GM19397 (cell line): ENCODE results near the gene ARHGEF38.

Experiments used
- ATAC-seq: cut with Tn5 transposase; IDR thresholded peaks from one replicate; pipeline ENCODE4 v1.9.1; 2021; ENCODE audit warnings: mild to moderate bottlenecking, moderate library complexity; ENCODE audit not compliant: unreplicated experiment

The ARHGEF38 gene, protein sequence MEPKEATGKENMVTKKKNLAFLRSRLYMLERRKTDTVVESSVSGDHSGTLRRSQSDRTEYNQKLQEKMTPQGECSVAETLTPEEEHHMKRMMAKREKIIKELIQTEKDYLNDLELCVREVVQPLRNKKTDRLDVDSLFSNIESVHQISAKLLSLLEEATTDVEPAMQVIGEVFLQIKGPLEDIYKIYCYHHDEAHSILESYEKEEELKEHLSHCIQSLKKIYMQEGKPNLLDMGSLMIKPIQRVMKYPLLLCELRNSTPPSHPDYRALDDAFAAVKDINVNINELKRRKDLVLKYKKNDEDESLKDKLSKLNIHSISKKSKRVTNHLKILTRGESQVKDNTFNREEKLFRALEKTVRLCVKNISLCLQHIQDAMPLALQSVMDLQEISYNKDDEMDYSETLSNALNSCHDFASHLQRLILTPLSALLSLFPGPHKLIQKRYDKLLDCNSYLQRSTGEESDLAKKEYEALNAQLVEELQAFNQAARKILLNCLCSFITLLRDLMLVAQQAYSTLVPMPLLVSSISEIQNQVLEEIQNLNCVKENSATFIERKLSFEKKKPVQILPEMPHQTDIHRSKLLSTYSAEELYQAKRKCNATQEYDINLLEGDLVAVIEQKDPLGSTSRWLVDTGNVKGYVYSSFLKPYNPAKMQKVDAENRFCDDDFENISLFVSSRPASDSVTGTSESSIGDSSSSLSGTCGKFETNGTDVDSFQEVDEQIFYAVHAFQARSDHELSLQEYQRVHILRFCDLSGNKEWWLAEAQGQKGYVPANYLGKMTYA

DNA sequence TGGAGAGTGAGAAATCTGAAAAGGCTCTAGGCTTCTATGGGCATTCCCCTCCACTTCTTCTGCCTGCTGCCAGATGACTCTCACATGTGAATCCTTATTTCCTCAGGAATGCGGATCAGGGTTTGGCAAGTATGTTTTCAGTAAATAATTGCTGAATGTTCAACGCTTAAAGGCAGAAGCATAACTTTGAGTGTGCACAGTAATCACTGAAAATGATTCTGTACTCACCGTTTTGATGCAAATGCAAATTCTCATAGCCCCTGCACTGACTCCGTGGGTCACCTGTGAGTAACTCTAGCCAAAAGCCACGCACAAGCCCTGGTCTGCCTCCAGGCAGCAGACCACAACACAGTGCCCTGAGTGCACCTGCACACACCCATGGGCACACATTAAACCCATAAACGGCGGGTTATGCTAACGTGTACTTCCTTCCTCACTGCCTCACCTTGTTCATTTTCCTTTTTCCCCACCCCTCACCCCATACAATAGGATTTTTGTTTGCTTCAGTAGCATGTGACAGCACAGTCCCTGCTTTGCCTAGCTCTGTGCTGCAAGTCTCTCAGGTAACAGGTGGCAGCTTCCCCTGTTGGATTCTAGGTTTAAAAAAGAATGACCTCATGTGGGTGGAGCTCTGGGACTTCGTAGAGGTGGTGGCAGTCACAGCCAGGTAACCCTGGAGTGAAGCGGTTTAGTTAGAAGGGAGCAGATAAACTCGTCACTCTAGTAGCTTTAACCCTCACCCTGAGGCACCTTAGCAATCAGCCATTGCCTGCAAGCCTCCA lies at the start of gene ARHGEF38:
Gene ARHGEF38 (plus strand): TSS at position 656 of the 782 bp plus-strand sequence. CDS start 146 bp downstream, outside the sequence.
- ATAC-seq, result no peak

DNA sequence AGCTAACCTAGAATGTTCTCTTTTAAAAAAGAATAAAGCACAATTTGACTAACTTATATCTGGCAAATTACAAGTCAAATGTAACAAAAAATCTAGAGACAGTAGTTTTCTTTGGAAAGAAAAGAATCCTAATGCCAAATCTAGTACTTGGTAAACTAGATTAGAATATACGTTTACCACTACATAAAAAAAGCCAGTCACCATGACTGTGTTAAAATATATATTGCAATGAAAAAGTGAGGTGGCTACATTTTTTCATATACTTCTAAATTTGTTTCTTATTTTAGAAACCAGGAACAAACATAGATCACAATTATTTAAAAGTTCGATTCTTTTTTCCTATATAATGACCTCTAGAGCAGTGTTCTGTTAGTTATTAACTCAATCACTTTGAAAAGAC lies 48.9 kb upstream of the ARHGEF38 start:
- no peak for ATAC-seq

DNA sequence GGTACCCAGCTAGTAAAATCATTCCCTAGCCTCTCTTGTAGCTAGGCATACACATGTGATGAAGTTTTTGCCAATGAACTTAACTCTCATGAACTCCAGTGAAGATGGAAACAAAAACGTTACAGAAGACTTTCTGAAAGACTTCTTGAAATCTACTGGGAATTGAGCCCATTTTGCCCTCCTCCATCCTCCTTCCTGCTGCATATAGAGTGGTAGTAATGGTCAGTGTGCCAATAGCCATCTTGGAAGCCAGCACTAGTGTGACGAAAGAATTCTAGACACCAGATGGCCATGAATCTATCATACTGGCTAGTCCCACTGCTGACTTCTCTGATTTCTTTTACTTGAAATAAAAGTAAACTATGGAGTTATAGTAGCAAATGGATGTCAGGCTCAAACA lies 47.7 kb upstream of the ARHGEF38 start:
- no peak for ATAC-seq

DNA sequence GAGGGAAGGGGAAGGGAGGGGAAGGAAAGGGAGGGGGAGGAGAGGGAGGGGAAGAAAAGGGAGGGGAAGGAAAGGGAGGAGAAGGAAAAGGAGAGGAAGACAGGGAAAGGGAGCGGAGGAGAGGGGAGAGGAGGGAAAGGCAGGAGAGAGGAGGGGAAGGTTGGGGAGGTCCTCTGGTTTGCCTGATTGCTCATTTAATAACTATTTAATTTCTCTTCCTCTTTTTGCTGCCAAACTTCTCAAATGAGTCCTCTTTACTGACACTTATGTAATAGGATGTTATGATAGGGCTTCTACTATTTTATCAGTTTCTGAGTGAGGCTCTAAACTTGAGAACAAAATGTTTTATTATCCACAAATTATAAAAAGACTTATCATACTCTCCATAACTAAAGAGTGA lies 43.1 kb upstream of the ARHGEF38 start:
- ATAC-seq, result peak; percentile 91

DNA sequence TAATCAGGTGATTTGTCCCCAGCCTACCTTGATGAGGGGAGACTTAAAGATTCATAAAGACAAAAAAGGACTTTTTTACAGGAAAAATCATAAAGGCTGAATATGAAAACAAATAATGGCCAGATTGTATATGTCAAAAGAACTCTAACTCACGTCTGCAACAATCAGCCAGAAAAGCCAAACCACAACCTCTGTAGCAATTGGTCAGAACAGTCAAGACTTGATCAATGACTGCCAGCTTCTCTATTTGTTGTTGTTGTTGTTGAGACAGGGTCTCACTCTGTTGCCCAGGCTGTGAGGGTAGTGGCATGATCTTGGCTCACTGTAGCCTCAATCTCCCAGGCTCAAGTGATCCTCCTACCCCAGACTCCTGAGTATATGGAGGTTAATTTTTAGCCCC lies 42.7 kb upstream of the ARHGEF38 start:
- peak; percentile 20 for ATAC-seq

DNA sequence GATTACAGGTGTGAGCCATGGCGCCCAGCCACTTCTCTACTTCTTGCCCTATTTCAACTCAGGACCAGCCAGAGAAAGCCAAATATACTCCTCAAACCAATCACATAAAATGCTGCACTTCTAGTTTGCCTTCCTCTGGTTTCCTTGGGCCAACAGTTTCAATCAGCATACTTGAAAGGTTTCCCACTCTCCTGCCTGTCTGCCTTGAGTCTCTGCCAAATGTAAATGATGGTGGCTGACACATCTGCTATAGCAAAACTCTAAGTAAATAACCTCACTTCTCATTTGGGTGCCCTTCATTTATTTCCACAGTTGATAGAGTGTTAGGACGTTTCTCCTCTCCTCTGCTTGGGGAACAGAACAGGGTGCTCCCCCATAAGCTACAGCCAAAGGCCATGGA lies 42.2 kb upstream of the ARHGEF38 start:
- ATAC-seq, result no peak

DNA sequence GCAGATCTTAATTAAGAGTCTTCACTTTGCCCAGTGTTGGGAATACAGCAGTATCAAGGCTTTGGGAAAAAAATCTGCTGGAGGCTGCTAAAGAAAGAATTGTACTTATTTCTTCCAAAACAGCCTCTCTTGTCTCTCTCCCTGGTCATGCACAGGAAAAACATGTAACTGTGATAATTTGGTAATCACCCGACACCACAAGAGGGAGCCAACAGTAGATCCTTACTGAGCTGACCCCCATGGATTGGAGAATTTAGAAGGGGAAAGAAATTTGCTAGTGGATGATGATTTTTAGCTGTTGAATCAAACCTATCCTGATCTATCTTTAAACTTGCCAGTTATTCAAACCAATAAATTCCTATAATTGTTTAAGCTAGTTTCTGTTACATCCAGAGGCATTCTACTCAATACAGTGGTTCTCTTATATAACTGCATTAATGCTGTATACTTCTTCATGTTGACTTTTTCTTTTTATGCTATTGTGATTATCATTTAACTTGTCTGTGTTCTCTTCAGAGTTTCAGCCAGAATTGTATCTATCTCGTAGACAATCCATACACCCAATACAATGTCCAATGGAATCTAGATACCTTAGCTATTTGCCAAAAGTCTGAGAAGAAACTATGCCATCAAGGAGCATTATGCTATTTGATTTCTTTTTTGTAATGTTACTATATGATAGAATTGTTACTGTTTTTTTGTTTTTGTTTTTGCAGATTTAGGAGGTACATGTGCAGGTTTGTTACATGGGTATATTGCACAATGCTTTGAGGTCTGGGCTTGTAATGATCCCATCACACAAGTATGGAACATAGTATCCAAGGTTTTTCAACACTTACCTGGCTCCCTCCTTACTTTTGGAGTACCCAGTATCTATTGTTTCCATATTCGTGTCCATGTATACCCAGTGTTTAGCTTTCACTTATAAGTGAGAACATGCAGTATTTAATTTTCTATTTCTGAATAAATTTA lies 31.3 kb upstream of the ARHGEF38 start:
- peak; percentile 67 for ATAC-seq

DNA sequence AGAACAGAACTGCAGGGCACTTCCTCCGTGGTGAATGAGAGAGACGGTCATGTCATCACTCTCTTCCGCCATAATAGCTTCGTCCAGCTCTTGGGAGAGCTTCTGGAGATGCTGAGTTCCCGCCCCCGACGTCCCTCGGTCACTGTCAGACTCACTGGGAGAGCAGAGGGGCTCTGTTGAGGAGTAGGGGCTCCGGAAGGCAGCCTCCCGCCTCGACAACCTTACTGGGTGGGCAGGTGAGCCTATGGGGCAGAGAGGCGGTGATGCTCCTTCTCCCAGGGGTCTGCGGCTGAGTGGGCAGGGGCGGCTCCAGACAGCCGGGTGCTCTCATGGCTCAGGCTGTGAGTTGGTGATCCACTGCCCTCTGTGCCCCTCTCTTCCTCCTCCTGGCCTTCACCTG lies 25.8 kb upstream of the ARHGEF38 start:
- ATAC-seq, result no peak

DNA sequence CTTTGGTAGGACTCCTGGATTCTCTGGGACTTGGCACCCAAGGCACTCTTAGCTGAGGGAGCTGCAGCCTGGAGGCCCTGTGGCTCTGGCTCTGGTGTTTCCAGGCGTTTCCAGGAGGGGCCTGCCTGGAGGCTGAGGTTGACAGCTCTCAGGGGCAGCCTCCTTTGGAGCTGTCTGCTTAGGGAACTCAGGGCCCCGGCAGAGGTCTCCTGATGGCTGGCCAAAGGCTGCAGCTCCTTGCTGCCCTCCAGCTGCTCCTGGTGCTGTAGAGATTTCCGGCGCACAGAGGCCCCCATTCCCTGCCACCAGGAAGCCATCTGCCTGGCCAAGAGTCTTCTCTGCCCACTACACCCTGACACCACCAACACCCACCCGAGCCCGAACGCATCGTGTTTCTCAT lies 25.3 kb upstream of the ARHGEF38 start:
- ATAC-seq, result no peak

DNA sequence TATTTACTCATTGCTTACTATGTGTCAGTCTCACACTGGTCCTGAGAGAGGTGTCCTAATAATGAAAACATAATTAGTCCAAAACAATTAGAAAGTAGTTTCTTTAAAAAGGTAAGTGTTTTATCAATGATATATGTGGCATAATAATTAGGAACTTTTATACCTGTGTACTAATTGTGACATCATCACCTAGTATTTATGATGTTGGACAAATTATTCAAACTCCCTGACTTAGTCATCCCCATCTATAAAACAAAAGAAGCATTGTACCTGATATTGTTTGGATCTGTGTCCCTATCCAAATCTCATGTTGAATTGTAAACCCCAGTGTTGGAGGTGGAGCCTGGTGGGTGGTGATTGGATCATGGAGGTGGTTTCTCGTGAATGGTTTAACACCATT lies 15.8 kb upstream of the ARHGEF38 start:
- ATAC-seq, result no peak

DNA sequence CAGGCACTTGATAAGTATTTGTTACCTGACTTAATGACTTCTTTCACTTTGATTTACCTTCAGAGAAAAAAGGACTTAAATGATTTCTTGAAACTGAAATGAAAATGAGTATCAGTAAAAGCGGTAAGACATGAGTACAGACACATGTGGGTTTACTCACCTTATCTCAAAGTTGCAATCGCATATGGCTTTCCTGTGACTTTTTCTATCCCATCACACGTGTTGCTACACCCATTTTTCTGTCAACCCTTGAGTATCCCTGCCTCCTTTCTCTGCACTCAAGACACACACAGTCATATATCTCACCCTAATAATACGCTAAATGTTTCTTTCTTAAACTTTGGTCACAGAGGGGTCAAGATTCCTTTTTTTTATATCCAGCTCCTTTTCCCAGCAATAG lies 11.0 kb upstream of the ARHGEF38 start:
- no peak for ATAC-seq

DNA sequence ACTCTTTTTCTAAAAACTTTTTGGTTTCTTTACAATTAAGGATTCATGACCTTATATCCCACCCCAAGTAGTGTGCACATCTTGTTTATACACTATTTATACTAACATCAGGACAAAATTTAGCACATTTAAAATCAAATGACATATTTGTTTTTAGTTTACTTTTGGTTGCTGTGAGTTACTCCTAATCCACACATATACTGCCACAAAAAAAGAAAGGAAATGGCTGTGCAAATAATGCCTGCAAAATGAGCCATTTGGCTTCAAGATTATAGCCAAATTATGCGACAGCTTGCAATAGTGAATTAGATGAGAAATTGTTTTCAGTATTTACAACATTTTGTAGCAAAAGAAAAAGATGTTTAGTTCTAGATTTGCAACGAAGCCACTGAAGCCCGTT lies 10.4 kb upstream of the ARHGEF38 start:
- no peak for ATAC-seq

DNA sequence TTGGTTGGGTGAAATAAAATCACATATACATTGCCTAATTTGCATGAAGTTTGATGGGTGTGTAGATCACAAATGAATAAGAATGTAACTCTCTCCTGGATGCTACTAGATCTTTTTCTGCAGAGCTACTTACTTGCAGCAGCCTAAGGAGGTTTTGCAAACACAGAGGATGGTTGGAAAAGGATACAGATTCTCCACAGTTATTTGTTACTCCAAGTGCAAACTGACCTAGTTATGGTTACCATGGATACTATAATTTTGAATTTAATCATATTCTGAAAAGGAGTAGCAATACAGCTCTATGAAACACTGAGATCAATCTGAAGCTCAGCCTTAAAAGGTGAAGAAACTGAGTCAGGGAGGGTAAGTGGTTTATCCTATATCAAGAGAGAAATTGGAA lies 9.1 kb upstream of the ARHGEF38 start:
- no peak for ATAC-seq

DNA sequence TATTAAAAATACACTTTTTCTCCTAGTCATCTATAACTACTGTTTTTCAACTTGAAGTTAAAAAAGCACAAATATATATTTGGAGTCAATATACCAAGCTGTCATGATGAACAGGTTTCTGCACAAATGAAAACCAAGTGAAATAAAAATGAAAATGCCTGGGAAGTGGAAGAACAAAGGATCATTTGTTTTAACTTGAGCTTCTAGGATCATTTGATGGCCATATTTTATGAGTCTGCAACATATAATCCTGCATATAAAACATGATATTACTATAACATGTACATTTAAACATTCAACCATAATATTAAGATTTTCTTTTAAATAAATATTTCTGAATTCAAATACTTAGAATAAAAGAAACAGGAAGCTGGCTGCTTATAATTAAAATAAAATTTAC lies 8.5 kb upstream of the ARHGEF38 start:
- no peak for ATAC-seq

DNA sequence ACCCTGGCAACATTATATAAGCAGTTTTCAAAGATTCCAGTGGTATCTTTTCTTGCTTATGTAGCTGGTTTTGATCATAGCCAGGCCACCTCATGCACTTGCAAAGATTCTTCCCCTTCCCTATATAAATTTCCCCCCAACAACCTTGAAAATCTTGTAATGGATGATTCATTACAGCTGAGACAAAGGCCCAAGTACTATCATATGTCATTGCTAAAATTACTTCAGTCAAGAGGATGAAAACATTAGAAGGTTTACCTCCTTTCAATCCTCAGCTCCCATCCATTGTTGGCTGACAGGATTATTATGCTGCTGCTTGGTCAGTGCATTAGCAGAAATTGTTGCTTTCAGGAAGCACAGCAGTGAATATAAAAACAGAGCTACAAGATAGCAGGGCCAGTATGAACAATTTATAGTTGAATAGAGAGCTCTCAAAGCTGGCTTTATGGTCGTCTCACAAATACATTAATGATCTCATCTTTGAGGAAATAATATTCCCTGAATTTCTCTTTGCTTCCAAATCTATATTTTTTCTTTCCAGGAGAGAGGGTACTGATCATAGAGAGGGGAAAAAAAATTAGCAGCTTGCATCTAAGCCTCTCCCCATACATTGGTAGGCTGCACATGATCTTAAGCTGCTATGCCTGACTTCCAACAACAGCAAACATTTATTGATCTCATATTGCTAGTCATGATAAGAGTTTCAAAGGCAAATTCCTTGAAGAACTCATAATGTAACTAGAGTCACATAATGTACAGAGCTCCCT lies 7.7 kb upstream of the ARHGEF38 start:
- ATAC-seq, result no peak

DNA sequence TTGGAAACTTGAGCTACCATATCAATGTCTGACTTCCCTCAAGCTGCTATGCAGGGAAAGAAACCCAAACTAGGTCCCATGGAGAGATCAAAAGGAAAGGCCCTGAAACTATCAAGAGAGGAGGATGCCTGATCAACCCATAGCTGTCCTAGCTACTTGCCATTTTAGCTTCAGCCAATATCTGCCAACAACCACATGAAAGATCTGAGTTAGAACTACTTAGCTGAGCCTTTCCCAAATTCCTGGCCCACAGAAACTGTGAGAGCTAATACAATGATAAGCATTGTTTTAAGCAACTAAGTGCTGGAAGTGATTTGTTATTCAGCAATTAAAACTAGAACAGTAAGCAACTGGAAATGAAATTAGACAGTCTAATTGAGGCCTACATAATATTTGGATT lies 6.3 kb upstream of the ARHGEF38 start:
- ATAC-seq, result no peak

DNA sequence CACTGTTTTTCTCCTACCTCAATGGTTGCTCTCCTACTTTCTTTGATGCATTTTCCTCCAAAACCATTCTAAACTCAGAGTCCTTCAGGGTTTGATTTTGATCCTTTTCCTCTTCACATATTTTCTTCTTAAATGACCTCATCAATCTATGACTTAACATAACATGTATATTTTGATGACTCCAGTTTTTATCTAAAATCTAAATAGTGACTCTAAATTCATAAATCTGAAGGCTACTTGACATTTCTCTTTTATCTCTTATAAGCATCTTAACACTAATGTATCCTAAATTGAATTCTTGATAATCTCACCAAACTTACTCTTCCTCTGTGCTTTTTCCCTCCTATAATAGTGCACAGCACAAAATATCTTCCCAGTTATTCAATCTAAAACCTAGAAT lies 4.7 kb upstream of the ARHGEF38 start:
- ATAC-seq, result no peak

DNA sequence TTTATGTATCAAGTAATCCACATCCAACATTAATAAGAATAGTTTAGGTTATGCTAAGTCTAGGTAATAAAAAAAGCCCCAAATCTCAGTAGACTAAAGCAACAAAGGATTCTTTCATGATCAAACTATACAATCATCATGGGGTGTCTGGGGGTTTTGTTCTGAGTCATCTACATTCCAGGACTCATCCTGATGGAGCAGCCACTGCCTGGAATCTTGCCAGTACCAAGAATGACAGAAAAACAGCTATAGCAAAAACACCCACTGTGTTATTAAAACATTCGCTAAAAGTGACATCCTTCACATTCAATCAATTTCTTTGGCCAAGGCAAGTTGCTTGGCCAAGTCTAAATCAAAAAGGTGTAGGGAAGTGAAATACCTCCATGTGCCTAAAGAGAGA lies 3.9 kb upstream of the ARHGEF38 start:
- no peak for ATAC-seq

DNA sequence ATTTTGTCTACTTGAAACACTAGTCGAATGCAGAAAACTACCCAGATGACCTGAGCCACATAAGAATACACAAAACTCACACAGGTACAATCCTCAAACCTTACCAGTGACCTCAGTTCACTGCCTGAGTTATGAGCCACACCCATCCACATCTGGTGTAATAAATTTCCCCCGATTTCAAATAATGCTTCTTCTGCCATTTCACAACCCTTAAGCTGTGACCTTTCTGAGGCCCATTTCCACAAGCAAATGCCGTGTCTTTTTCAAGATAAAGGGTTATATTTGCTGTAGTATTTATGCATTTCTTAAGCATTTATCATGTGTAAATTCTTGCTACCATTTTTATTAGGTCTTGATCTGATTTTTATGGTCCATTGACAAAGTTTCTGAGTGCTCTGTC lies 1.8 kb upstream of the ARHGEF38 start:
- no peak for ATAC-seq

DNA sequence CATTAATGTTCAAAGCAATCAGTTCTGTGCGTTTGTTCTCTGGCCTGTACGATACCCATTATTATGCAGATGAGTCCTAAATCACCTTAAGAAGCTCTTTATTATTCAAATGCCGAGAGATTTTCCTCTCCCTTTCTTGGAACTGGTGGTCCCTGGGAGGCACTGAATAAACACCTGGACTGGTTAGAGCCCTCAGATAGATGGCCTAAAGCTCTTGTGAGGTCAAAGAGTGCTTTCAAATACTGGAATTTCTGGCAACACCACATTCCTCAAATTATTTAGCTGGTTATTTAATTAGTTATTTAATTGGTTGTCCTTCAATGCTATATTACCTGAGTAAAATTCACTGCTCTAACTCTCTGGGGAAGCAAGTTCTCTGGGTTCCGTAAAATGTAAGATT lies 3.0 kb downstream of the ARHGEF38 start:
- ATAC-seq, result no peak
